Skeletal muscle cell (primary cell): Measurements from ENCODE around the gene LRCH4.
"Not testable (repeated sequence)": the region's sequence is repeated elsewhere in the genome, so short reads cannot be mapped to it uniquely, and the experiment has no call there.

Experiments
- DNase-seq: peaks from one replicate; pipeline ENCODE4 v3.0.0-alpha.2; 2010; ENCODE audit warnings: low read depth
- H3K4me3 ChIP-seq: 2 replicates; pipeline ENCODE4 v1.5.1; 2011; ENCODE audit warnings: low read depth, mild to moderate bottlenecking, control low read depth, low read length, moderate library complexity

The LRCH4 gene

DNA sequence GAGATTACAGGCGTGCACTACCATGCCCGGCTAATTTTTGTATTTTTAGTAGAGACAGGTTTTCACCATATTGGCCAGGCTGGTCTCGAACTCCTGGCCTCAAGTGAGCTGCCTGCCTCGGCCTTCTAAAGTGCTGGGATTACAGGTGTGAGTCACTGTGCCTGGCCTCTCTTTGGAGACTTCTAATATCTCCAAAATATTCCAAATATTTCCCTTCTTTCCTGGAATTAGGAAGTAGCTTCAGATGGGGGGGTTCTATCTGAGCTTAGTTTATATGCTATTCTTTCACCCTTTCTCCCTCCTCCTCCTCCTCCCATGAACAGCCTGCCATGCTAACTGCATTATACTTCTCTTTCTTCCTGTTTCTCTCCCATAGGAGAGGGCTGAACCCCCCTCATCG lies 37.5 kb downstream of the LRCH4 start:
- not testable (repeated sequence) for DNase-seq, H3K4me3 ChIP-seq

DNA sequence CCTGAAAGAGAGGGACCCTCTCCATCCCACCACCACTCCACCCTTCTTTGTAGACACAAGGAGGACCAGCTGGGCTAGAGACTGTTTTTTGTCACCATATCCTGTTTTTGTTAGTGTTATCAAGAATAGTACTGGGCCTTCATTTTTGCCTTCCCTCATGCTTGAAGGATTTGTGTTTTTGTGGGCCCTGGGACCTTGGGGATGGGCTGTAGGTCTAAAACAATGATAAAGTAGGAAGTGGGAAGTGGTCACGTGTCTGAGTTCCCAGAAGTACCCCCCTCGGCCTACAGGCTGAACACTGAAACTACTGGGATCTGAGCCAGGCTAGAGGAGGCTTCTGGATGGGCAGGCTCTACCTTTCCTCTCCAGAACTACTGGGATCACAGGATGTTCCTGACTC lies 38.1 kb downstream of the LRCH4 start:
- no peak overlapping the region for H3K4me3 ChIP-seq
- DNase-seq = no peak

GRCh38 chr7:100546926-100547800 lies 38.8 kb downstream of the LRCH4 start:
- H3K4me3 ChIP-seq = no peak overlapping the region
- no peak for DNase-seq

- DNase-seq = no peak
- H3K4me3 ChIP-seq = no peak overlapping the region
These were observed 39.6 kb downstream of the LRCH4 start for GRCh38 chr7:100546129-100546925.

DNA sequence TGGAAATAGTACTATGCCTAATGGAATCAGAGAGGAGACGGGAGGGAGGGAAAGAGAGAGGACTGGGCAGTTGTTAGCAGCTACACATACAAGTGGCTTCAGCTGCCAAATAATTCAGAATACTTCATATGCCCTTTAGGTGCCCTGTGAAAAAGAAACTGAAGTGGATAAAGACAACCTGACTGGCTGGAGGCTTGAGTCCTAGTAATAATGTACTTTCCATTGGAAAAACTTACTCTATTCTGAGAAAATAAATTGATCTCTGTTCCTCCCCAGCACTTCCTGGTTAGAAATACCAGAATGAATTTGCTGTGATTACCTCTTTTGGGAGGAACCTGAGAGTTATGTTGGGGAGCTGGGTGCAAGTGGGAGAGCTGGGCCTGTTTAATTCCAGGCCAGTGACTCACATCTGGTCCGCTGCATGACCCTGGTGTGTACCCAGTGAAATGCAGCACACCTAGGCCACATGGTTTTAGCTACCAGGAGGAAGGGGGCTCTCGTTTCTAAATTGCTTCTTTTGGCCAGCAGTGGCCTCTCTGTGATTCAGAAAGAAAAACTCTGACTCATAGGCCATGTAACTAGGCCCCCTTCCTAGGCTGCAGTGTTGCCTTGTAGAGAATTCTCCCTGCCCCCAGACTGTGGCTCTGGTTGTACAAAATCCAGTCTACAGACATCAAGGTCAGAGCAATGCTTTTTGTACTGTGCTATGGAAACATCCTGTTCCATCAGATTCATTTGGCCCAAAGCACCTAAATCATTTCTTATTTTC lies 40.4 kb downstream of the LRCH4 start:
- DNase-seq = peak; percentile 87
- H3K4me3 ChIP-seq = no peak overlapping the region

GRCh38 chr7:100544967-100545359 lies 41.0 kb downstream of the LRCH4 start:
- no peak overlapping the region for H3K4me3 ChIP-seq

DNA sequence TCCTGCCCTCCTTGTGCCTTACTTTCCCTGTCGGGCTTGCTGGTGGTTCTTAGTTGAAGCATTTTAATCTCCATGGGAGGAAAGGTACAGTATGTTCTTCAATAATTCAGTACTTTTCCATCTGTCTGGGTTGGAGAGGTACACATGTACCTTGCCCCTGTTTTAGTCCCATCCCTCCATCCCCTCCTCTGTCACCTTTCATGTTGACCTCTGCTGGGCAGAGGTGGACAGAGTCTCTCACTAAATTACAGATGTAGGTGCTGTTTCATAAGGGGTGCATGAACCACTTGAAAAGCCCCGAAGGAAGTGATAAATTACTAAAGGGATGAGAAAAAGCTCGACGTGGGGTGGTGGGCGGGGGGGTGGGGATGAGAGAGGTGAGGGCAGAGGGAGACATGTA lies 41.5 kb downstream of the LRCH4 start:
- no peak overlapping the region for H3K4me3 ChIP-seq
- no peak for DNase-seq

More at GRCh38 chr7:100544967-100545359, 41.0 kb downstream of the LRCH4 start:
- no peak for DNase-seq

DNA sequence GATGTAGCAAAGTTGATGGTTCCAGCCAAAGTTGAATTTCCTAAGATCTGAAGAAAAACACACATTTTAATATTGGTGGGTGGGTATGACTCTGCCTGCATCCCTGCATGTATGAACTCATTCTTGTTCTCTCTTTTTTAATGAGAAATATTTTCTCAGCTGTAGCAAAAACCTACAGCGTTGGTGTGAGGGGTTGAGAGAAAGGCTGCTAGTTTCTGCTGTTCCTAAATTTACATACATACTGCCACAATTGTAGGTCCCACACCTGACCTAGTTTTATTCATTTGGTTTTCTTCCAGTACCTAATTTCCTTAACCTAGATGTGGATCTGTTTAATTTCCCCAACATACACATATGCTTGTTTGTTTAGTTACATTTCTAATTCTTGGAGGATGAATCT lies 42.3 kb downstream of the LRCH4 start:
- DNase-seq = no peak
- no peak overlapping the region for H3K4me3 ChIP-seq

DNA sequence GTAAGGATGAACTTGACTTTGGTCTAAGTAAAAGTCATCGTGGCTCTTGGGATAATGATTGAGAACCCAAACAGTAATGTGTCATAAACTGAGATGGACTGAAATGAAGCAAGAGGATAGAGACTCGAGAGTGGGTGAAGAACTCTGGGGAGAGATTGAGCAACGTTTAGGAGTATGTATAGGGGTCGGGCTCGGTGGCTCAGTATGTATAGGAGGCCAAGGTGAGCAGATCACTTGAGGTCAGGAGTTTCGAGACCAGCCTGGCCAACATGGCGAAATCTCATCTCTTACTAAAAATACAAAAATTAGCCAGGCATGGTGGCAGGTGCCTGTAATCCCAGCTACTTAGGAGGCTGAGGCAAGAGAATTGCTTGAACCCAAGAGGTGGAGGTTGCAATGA lies 44.6 kb downstream of the LRCH4 start:
- not testable (repeated sequence) for DNase-seq

DNA sequence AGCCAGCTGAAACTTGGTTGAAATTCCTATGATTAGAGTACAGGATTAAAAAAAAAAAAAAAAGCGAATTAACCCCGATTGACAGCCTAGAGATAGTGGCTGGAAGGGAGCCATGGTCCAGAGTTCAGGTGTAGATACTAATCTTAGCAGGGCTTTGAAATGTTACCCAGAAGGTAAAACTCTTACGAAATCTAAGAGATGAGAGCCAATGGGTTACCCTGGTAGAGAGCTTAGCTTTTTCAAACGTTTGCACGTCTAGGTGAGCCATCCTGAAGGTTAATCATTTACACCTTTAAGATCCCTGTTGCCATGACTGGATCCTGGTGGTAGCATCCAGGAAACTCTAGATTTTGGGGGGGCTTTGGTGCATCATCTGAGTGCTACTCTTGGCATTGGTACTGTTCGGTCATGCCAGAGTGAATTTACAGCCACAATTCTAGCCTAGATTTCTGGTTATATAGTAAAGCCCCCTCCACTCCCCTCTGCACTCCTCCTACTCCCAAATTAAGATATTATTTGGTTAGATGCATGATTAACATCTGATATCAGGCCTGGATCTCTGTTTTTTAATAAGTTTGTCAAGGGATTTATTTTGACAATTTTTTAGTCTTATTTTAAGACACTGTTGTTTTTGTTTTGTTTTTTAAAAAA lies 45.7 kb downstream of the LRCH4 start:
- no peak for DNase-seq
- H3K4me3 ChIP-seq = peak overlapping the region; percentile 81

More for the DNA sequence above, 44.6 kb downstream of the LRCH4 start:
- H3K4me3 ChIP-seq = not testable (repeated sequence)

DNA sequence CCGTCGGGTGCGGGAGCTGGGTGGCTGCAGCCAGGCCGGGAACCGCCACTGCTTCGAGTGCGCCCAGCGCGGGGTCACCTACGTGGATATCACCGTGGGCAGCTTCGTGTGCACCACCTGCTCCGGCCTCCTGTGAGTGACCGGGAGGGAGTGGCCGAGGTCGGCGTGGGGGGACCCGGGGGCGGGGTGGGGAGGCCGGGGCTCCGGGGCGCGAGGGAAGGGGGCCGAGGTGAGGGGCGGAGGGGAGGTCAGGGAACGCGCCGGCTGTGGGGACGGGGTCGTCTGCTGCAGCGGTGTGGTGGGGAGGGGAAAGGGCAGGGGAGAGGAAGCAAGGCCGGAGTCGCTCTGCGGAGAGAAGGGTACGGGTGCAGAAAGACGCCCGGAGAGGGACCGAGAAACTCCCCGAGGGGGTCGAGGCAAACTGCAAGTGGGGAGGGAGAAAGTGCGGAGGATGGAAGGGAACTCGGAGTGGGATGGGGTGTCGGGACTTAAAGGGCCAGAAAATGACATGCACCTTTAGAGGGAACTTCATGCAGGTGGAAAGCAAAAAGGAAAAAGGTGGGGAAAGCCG lies 46.4 kb downstream of the LRCH4 start:
- H3K4me3 ChIP-seq = peak overlapping the region; percentile 81
- DNase-seq = no peak

DNA sequence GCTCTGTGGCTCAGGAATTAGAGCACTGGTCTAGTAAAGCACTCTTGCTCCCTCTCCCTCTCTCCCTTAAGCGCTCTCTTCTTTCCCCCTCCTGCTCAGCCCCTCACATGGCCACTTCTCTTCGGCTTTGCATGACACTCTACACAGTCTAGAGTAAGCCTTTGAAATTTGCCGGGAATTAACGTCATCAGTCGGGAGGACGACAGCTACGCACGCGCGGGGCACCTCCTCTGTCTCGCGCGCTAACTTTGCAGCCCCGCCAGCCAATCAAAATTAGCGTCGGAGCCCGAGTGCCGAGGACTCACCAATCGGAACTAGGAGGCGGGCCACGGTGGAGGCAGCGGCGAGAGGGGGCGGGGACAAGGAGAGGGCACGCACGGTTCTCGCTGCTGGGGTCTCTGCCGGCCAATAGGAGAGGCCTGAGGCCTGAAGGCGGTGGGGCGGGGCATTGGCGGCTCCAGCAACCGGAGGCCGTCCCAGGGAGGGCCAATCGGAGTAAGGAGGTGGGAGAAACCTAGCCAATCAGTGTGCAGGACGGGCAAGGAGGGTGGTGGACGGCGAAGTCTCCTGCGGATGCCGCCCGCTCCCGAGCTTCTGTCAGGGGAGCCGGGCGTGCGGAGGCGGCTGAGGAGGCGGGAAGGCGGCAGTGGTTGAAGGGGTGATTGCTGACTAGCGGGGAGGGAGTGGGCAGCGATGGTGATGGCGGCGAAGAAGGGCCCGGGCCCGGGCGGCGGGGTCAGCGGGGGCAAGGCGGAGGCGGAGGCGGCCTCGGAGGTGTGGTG lies 47.1 kb downstream of the LRCH4 start, which contains the start of gene AGFG2:
AGFG2 (plus strand) TSS at position 550 of the 782 bp plus-strand sequence; CDS start at position 694, 144 bp downstream.
- peak within 1 kb of the TSS; percentile 81 for H3K4me3 ChIP-seq

GRCh38 chr7:100538348-100538653 lies 47.6 kb downstream of the LRCH4 start:
- peak overlapping the region; percentile 53 for H3K4me3 ChIP-seq
- no peak for DNase-seq

More for the DNA sequence above, 47.1 kb downstream of the LRCH4 start, which contains the start of gene AGFG2:
- peak; percentile 99 for DNase-seq

DNA sequence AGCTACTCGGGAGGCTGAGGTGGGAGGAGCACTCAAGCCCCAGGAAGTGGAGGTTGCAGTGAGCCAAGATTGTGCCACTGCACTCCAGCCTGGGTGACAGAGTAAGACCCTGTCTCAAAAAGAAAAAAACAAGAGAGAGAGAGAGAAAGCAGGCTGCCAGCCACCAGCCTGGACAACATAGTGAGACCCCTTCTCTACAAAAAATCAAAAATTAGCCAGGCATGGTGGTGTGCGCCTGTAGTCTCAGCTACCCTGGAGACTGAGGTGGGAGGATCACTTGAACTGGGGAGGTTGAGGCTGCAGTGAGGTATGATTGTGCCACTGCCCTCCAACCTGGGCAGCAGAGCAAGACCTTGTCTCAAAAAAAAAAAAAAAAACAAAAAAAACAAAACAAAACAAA lies 49.2 kb downstream of the LRCH4 start:
- not testable (repeated sequence) for DNase-seq, H3K4me3 ChIP-seq

DNA sequence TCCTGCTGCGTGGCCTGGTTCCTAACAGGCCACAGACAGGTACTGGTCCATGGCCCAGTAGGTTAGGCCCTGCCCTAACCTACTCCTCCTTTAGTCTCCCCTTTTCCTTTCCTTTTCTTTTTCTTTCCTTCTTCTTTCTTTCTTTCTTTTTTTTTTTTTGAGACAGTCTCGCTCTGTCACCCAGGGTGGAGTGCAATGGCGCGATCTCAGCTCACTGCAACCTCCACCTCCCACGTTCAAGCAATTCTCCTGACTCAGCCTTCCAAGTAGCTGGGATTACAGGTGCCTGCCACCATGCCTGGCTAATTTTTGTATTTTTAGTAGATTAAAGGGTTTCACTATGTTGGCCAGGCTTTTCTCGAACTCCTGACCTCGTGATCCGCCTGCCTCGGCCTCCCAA lies 49.9 kb downstream of the LRCH4 start:
- H3K4me3 ChIP-seq, DNase-seq: not testable (repeated sequence)

GRCh38 chr7:100532165-100533022 lies 53.5 kb downstream of the LRCH4 start:
- DNase-seq = no peak
- no peak overlapping the region for H3K4me3 ChIP-seq

DNA sequence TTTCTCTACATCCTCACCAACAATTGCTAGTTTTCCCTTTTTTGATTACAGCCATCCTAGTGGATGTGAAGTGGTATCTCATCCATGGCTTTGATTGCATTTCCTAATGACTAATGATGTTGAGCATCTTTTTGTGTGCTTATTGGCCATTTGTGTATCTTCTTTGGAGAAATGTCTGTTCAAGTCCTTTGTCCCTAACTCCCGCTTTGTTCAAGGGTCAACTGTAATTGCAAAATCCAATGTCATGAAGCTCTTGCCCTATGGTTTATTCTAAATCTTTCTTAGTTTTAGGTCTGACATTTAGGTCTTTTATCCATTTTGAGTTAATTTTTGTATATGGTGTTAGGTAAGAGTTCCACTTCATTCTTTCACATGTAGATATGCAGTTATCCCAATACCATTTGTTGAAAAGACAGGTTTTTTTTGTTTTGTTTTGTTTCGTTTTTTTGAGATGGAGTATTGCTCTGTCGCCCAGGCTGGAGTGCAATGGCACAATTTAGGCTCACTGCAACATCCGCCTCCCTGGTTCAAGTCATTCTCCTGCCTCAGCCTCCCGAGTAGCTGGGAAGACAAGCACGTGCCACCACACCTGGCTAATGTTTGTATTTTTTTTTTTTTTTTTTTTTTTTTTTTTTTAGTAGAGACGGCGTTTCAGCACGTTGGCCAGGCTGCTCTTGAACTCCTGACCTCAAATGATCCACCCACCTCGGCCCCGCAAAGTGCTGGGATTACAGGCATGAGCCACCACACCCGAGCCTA lies 57.6 kb downstream of the LRCH4 start:
- DNase-seq, H3K4me3 ChIP-seq: not testable (repeated sequence)
